SK-N-MC (cell line): ENCODE data around the gene HRCT1.

Experiments used
- EZH2 ChIP-seq: fragments of 200-600 bp; sonication (generic); IDR thresholded peaks from one replicate; pipeline ENCODE4 v1.6.1; 2017; ENCODE audit warnings: antibody characterized with exemption
- POLR2AphosphoS5 ChIP-seq: IDR thresholded peaks from 2 replicates; pipeline ENCODE4 v1.6.1; 2012; ENCODE audit warnings: mild to moderate bottlenecking, low read depth, low read length, borderline replicate concordance

DNA sequence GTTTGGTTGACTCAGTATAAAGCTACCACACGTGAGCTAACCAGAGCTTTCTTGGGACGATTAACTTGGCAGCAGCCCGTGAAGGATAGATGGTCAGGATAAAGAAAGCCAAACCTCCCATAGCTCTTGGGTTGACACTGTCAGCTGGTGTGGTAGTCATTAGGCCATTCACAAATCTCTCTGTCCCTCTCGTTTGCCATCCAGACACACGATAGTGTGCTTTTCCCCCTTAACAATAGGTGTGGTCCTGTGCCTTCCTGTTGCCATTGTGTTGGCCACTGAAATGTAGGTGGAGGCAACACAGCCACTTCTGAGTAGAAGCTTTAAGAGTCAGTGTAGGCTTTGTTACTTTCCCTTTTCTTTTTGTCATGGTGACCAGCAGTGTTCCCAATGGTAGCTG, 47.5 kb upstream of the HRCT1 start:
- no peak for TF ChIP-seq POLR2AphosphoS5
- no peak for TF ChIP-seq EZH2
